Hindlimb muscle (tissue), 1 donor: ENCODE results near the gene CFAP46. TPM values are rescaled to one million over a fixed set of nuclear protein-coding genes. Genes with fewer than 3 reads are reported as not detected.
A peak's percentile ranks its signal among the peaks of the same experiment; 100 is the strongest.

Source experiments
- DNase-seq: peaks from one replicate; pipeline ENCODE4 v3.0.0-alpha.2; 2013
- polyA plus RNA-seq: library from polyadenylated mRNA; unstranded; fragments of 120-200 nt; gene quantifications from one replicate; pipeline ENCODE4 v1.2.1, GENCODE V29; 2013; ENCODE audit not compliant: insufficient read length

CFAP46 gene
- polyA plus RNA-seq: 0.12 TPM

- DNase-seq: peak; percentile 69
These were observed at the start of gene CFAP46 for GRCh38 chr10:132942101-132943057. Gene CFAP46 (minus strand): TSS chr10:132942570. CDS start chr10:132942484, 86 bp downstream.

- no peak for DNase-seq
These were observed 49.5 kb upstream of the CFAP46 start for GRCh38 chr10:132991706-132992432.

GRCh38 chr10:132990684-132991545 lies 48.5 kb upstream of the CFAP46 start:
- DNase-seq: no peak

- DNase-seq: no peak
These were observed 47.4 kb upstream of the CFAP46 start for GRCh38 chr10:132989476-132990415.

GRCh38 chr10:132988988-132989387 lies 46.6 kb upstream of the CFAP46 start:
- no peak for DNase-seq

GRCh38 chr10:132987671-132988571 lies 45.6 kb upstream of the CFAP46 start:
- DNase-seq: peak; percentile 78

- DNase-seq: no peak
These were observed 44.6 kb upstream of the CFAP46 start for GRCh38 chr10:132986978-132987377.

GRCh38 chr10:132986576-132986975 lies 44.2 kb upstream of the CFAP46 start:
- DNase-seq: no peak

- no peak for DNase-seq
These were observed 43.7 kb upstream of the CFAP46 start for GRCh38 chr10:132986076-132986475.

- DNase-seq: no peak
These were observed 43.2 kb upstream of the CFAP46 start for GRCh38 chr10:132985546-132985900.

- no peak for DNase-seq
These were observed 42.6 kb upstream of the CFAP46 start for GRCh38 chr10:132984801-132985545.

- DNase-seq: no peak
These were observed 41.6 kb upstream of the CFAP46 start for GRCh38 chr10:132984008-132984295.

GRCh38 chr10:132983252-132984007 lies 41.1 kb upstream of the CFAP46 start:
- DNase-seq: no peak

- no peak for DNase-seq
These were observed 40.1 kb upstream of the CFAP46 start for GRCh38 chr10:132982301-132982989.

- DNase-seq: no peak
These were observed 39.4 kb upstream of the CFAP46 start for GRCh38 chr10:132981746-132982145.

GRCh38 chr10:132981173-132981555 lies 38.8 kb upstream of the CFAP46 start:
- DNase-seq: no peak

- no peak for DNase-seq
These were observed 38.2 kb upstream of the CFAP46 start for GRCh38 chr10:132980426-132981172.
